Caco-2 (cell line): ENCODE measurements around the gene ZNF407. TPM values are rescaled to one million over a fixed set of nuclear protein-coding genes. Genes with fewer than 3 reads are reported as not detected.

Source experiments
- BruUV-seq: library from RNA; stranded (reverse); fragments of 400-500 nt; replicated peaks from 2 replicates; lab custom pipeline; 2021; lab: Mats Ljungman, UMichigan
- CTCF ChIA-PET: fragments of 300-600 bp; sonication (Branson Sonifier 250); formaldehyde crosslinking; loops from one replicate; lab custom pipeline; 2022; ENCODE audit warnings: antibody characterized with exemption; lab: Charles Lee
- POLR2A ChIA-PET: fragments of 300-600 bp; sonication (Branson Sonifier 250); formaldehyde crosslinking; loops from one replicate; lab custom pipeline; 2022; ENCODE audit warnings: antibody characterized with exemption; lab: Charles Lee
- DNase-seq, 2 experiments: peaks; one replicate each; pipeline versions ENCODE4 v3.0.0 to v3.0.0-alpha.2; 2020 to 2022
- H3K27me3 ChIP-seq: replicated peaks from 2 replicates; pipeline ENCODE4 v1.6.0; 2011; ENCODE audit warnings: low read length; ENCODE audit not compliant: control insufficient read depth, insufficient read depth
- H3K36me3 ChIP-seq: 2 replicates; pipeline ENCODE4 v1.5.1; 2011; ENCODE audit warnings: low read length; ENCODE audit not compliant: control insufficient read depth, insufficient read depth
- H3K4me1 ChIP-seq: fragments of 250-450 bp; sonication (Bioruptor Pico); 2 replicates; pipeline ENCODE4 v1.5.1; 2020; ENCODE audit warnings: mild to moderate bottlenecking
- H3K4me3 ChIP-seq: 2 replicates; pipeline ENCODE4 v1.5.1; 2011; ENCODE audit warnings: low read depth, mild to moderate bottlenecking, control low read depth, low read length
- H3K9me3 ChIP-seq: fragments of 250-450 bp; sonication (Bioruptor Pico); 2 replicates; pipeline ENCODE4 v1.5.1; 2020; ENCODE audit warnings: mild to moderate bottlenecking, moderate library complexity
- H3K27ac Mint-ChIP-seq: one replicate; pipeline ENCODE4 v1.8.0; 2022; ENCODE audit warnings: mixed read lengths; ENCODE audit not compliant: unreplicated experiment
- H3K27me3 Mint-ChIP-seq: one replicate; pipeline ENCODE4 v1.8.0; 2022; ENCODE audit warnings: mixed read lengths; ENCODE audit not compliant: insufficient read depth, unreplicated experiment
- H3K36me3 Mint-ChIP-seq: one replicate; pipeline ENCODE4 v1.8.0; 2022; ENCODE audit warnings: mild to moderate bottlenecking, mixed read lengths; ENCODE audit not compliant: insufficient read depth, unreplicated experiment
- H3K4me1 Mint-ChIP-seq: one replicate; pipeline ENCODE4 v1.8.0; 2022; ENCODE audit warnings: low read depth, mixed read lengths; ENCODE audit not compliant: unreplicated experiment
- H3K4me3 Mint-ChIP-seq: one replicate; pipeline ENCODE4 v1.8.0; 2022; ENCODE audit warnings: mild to moderate bottlenecking, moderate library complexity, mixed read lengths; ENCODE audit not compliant: unreplicated experiment
- H3K9me3 Mint-ChIP-seq: one replicate; pipeline ENCODE4 v1.8.0; 2022; ENCODE audit warnings: mixed read lengths; ENCODE audit not compliant: unreplicated experiment
- CTCF ChIP-seq, 2 experiments: fragments of 200-600 bp in 1 of 2; IDR thresholded peaks; 1 replicate in 1 of 2; 2 replicates in 1 of 2; pipeline versions ENCODE4 v1.5.1 to v1.8.0; 2011 to 2022; ENCODE audit warnings: antibody characterized with exemption in 1 of 2, control low read depth in 1 of 2, inconsistent platforms in 1 of 2, low read depth in 1 of 2, low read length in 1 of 2, mild to moderate bottlenecking in 1 of 2, moderate library complexity in 1 of 2; ENCODE audit not compliant: insufficient read depth in 1 of 2, severe bottlenecking in 1 of 2, unreplicated experiment in 1 of 2
- intact Hi-C: fragments of 100-400 bp; cut with micrococcal nuclease; formaldehyde crosslinking; loops from one replicate; pipeline ENCODE4 v1.10.0; 2022; ENCODE audit not compliant: unreplicated experiment
- total RNA-seq: library from RNA; stranded (reverse); gene quantifications from 2 replicates; pipeline ENCODE4 v1.2.3, GENCODE V29; 2022

ZNF407 gene
- total RNA-seq, 1 experiment from 2014 or later: 4.7 TPM

GRCh38 chr18:75024871-75025270 lies 427.2 kb downstream of the ZNF407 start:
- BruUV-seq: no TSS peak
- ChIA-PET POLR2A (no interaction called here), CTCF (no interaction called here)
- no peak for DNase-seq
- Histone ChIP-seq H3K9me3 (no peaks in the 10 kb centered on the region), H3K27me3 (no peaks in the 10 kb centered on the region), H3K4me3 (no peak overlapping the region), H3K36me3 (no peaks in the 10 kb centered on the region), H3K4me1 (no peaks in the 10 kb centered on the region)
- H3K9me3 Mint-ChIP-seq: no peaks in the 10 kb centered on the region
- H3K27ac Mint-ChIP-seq: no peak overlapping the region
- H3K4me1 Mint-ChIP-seq: no peaks in the 10 kb centered on the region
- intact Hi-C loops: no loop called here
- TF ChIP-seq CTCF (IDR thresholded peaks at IDR 0.05; ENCODE audit: insufficient read depth in 1 of 2, low read depth in 1 of 2, low read length in 1 of 2, severe bottlenecking in 1 of 2, unreplicated experiment in 1 of 2): no peak
- H3K4me3 Mint-ChIP-seq: no peak overlapping the region
- H3K27me3 Mint-ChIP-seq: no peaks in the 10 kb centered on the region
- no peaks in the 10 kb centered on the region for H3K36me3 Mint-ChIP-seq

- TF ChIP-seq CTCF (IDR thresholded peaks at IDR 0.05; ENCODE audit: insufficient read depth in 1 of 2, low read depth in 1 of 2, low read length in 1 of 2, severe bottlenecking in 1 of 2, unreplicated experiment in 1 of 2): no peak
- Mint-ChIP-seq H3K36me3 (no peaks in the 10 kb centered on the region), H3K4me1 (no peaks in the 10 kb centered on the region), H3K27ac (no peak overlapping the region), H3K9me3 (no peaks in the 10 kb centered on the region), H3K27me3 (no peaks in the 10 kb centered on the region), H3K4me3 (no peak overlapping the region)
- POLR2A ChIA-PET: no interaction called here
- no peak for DNase-seq
- intact Hi-C loops: no loop called here
- BruUV-seq: no TSS peak
- H3K9me3 ChIP-seq: no peaks in the 10 kb centered on the region
- H3K36me3 ChIP-seq: no peaks in the 10 kb centered on the region
- H3K4me1 ChIP-seq: no peaks in the 10 kb centered on the region
- H3K4me3 ChIP-seq: no peak overlapping the region
- CTCF ChIA-PET: no interaction called here
- H3K27me3 ChIP-seq: no peaks in the 10 kb centered on the region
Observed at GRCh38 chr18:75025573-75025972, 427.9 kb downstream of the ZNF407 start.

- H3K4me3 ChIP-seq: no peak overlapping the region
- DNase-seq: no peak
- POLR2A ChIA-PET: no interaction called here
- no TSS peak for BruUV-seq
- no peaks in the 10 kb centered on the region for H3K4me1 ChIP-seq
- Mint-ChIP-seq H3K4me3 (no peak overlapping the region), H3K27me3 (no peaks in the 10 kb centered on the region), H3K4me1 (no peaks in the 10 kb centered on the region), H3K36me3 (no peaks in the 10 kb centered on the region), H3K9me3 (no peaks in the 10 kb centered on the region), H3K27ac (no peak overlapping the region)
- CTCF ChIA-PET: no interaction called here
- H3K36me3 ChIP-seq: no peaks in the 10 kb centered on the region
- no peaks in the 10 kb centered on the region for H3K27me3 ChIP-seq
- intact Hi-C loops: no loop called here
- no peak for TF ChIP-seq CTCF (IDR thresholded peaks at IDR 0.05; ENCODE audit: insufficient read depth in 1 of 2, low read depth in 1 of 2, low read length in 1 of 2, severe bottlenecking in 1 of 2, unreplicated experiment in 1 of 2)
- no peaks in the 10 kb centered on the region for H3K9me3 ChIP-seq
Observed at GRCh38 chr18:75029481-75029880, 431.8 kb downstream of the ZNF407 start.
